ENCODE measurements around the gene SLC25A38.

DNA sequence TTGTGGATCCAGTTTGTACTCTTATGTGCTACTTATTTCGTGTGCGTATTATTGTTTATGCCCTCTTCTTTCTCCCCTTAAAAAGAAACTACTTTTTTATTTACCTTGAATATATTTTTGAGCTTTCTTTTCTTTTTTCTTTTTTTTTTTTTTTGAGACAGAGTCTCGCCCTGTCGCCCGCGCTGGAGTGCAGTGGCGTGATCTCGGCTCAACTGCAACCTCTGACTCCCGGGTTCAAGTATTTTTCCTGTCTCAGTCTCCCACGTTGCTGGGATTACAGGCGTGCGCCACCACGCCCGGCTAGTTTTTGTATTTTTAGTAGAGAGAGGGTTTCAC lies 1.5 kb downstream of the SLC25A38 start:
- TF ChIP-seq, protein P1, sequence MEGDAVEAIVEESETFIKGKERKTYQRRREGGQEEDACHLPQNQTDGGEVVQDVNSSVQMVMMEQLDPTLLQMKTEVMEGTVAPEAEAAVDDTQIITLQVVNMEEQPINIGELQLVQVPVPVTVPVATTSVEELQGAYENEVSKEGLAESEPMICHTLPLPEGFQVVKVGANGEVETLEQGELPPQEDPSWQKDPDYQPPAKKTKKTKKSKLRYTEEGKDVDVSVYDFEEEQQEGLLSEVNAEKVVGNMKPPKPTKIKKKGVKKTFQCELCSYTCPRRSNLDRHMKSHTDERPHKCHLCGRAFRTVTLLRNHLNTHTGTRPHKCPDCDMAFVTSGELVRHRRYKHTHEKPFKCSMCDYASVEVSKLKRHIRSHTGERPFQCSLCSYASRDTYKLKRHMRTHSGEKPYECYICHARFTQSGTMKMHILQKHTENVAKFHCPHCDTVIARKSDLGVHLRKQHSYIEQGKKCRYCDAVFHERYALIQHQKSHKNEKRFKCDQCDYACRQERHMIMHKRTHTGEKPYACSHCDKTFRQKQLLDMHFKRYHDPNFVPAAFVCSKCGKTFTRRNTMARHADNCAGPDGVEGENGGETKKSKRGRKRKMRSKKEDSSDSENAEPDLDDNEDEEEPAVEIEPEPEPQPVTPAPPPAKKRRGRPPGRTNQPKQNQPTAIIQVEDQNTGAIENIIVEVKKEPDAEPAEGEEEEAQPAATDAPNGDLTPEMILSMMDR (IDR thresholded peaks at IDR 0.05; ENCODE audit: insufficient read depth, low read depth, low read length): no peak
- TF ChIP-seq EZH2 (IDR thresholded peaks at IDR 0.05; ENCODE audit: insufficient read depth, low read length): no peak
